ENCODE results near the gene SLC25A48. TPM values are rescaled to one million over a fixed set of nuclear protein-coding genes. Genes with fewer than 3 reads are reported as not detected.

SLC25A48 gene
- total and polyA plus RNA-seq, 12 donors, result not detected

DNA sequence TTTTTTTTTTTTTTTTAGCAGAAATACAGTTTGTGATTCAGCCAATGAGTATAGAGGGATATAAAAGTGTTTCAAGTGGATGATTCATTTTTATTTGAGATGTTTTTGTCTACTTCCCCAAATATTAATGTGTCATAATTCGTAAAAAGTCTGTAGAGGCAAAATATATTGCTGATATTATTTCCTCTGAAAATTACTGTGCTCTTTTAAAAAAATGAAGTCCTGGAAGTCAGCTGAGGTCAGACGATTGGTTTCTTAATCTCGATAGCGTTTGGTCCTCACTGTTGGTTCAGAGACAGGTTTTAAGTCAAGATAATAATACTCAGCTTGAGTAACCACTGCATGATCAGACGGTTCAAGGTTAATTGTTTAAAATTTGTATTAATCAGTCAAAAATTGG lies 41.7 kb downstream of the SLC25A48 start:
- no peak for DNase-seq
- TF ChIP-seq, protein P1, sequence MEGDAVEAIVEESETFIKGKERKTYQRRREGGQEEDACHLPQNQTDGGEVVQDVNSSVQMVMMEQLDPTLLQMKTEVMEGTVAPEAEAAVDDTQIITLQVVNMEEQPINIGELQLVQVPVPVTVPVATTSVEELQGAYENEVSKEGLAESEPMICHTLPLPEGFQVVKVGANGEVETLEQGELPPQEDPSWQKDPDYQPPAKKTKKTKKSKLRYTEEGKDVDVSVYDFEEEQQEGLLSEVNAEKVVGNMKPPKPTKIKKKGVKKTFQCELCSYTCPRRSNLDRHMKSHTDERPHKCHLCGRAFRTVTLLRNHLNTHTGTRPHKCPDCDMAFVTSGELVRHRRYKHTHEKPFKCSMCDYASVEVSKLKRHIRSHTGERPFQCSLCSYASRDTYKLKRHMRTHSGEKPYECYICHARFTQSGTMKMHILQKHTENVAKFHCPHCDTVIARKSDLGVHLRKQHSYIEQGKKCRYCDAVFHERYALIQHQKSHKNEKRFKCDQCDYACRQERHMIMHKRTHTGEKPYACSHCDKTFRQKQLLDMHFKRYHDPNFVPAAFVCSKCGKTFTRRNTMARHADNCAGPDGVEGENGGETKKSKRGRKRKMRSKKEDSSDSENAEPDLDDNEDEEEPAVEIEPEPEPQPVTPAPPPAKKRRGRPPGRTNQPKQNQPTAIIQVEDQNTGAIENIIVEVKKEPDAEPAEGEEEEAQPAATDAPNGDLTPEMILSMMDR (IDR thresholded peaks at IDR 0.05), result no peak
- TF ChIP-seq POLR2A (IDR thresholded peaks at IDR 0.05), result no peak
- H3K4me1 ChIP-seq (replicated peaks in 1 of 2), result no peaks in the 10 kb centered on the region
- H3K27ac ChIP-seq, result no peak overlapping the region
- intact Hi-C loops (cut with DNase I), result no loop called here
- H3K9me3 ChIP-seq (replicated peaks in 1 of 3), result no peaks in the 10 kb centered on the region
- no peaks in the 10 kb centered on the region for H3K36me3 ChIP-seq (replicated peaks in 1 of 2)
- no peak overlapping the region for H3K4me3 ChIP-seq
- H3K27me3 ChIP-seq, result no peaks in the 10 kb centered on the region
- 39 to 50% (median 44%) methylated on average over 5 of the region's 5 CpGs for WGBS, 4 donors

DNA sequence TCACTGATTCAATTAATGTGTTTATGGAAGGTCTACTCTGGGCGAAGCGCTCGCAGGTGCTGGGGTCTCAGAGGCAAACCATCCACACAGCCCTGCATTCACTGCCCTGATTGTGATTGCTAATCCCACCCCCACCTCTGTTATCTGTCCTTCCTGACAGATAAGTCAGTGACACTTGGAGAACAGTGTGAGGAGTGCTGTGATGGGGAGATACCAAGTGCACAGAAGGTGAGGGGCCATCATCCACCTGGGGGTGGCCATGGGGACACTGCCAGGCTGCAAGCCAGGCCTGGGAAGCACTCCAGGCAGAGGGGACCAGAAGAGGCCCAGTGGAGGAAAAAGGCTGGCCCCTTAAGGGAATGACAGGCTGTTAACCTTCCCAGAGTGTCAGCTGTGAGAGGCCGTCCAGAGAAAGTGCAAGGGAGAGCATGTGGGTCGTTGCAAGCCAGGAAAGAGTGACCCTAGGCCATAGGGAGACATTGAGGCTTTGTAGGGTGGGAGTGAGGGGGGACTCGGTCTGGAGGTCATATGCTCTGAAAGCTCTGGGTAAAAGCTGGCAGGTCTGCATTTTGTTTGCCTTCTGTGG lies 43.2 kb downstream of the SLC25A48 start:
- Histone ChIP-seq H3K36me3 (replicated peaks in 1 of 2) (no peaks in the 10 kb centered on the region), H3K9me3 (replicated peaks in 1 of 3) (no peaks in the 10 kb centered on the region), H3K27me3 (no peaks in the 10 kb centered on the region), H3K4me1 (replicated peaks in 1 of 2) (no peaks in the 10 kb centered on the region), H3K4me3 (no peak overlapping the region), H3K27ac (no peak overlapping the region)
- no peak for DNase-seq
- 66 to 69% (median 68%) methylated on average over 6 of the region's 6 CpGs for WGBS, 4 donors
- intact Hi-C loops (cut with DNase I), result no loop called here
- TF ChIP-seq, protein P1 (IDR thresholded peaks at IDR 0.05), result no peak
- no peak for TF ChIP-seq POLR2A (IDR thresholded peaks at IDR 0.05)

DNA sequence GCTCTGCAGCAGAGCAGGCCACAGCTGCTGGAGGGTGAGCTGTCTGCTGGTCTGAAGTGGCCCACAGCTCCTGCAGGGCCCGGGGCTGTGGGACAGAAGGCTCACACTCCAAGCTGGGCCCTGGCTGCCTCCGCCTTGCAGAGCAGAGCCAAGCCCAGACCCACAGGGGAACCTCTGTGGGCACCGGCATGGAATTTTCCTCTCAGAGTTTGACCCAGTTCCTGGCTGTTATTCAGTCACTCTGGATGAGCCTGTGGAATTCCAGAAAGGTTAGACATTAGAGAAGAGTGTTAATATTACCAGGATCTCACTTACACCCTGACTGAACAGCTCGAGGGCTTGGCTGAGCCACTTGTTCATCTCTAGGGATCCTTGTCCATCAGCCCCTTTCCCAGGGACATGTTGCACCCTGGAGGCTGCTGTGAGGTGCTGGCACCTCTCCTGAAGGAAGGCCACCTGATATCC lies 43.7 kb downstream of the SLC25A48 start:
- H3K9me3 ChIP-seq (replicated peaks in 1 of 3), result no peaks in the 10 kb centered on the region
- H3K4me3 ChIP-seq, result no peak overlapping the region
- TF ChIP-seq, protein P1 (IDR thresholded peaks at IDR 0.05), result no peak
- TF ChIP-seq POLR2A (IDR thresholded peaks at IDR 0.05), result no peak
- H3K4me1 ChIP-seq (replicated peaks in 1 of 2), result no peaks in the 10 kb centered on the region
- H3K27ac ChIP-seq, result no peak overlapping the region
- H3K27me3 ChIP-seq, result no peaks in the 10 kb centered on the region
- intact Hi-C loops (cut with DNase I), result no loop called here
- no peaks in the 10 kb centered on the region for H3K36me3 ChIP-seq (replicated peaks in 1 of 2)
- no peak for DNase-seq
- 62 to 80% (median 68%) methylated on average over 2 to 4 of the region's 4 CpGs for WGBS, 4 donors

DNA sequence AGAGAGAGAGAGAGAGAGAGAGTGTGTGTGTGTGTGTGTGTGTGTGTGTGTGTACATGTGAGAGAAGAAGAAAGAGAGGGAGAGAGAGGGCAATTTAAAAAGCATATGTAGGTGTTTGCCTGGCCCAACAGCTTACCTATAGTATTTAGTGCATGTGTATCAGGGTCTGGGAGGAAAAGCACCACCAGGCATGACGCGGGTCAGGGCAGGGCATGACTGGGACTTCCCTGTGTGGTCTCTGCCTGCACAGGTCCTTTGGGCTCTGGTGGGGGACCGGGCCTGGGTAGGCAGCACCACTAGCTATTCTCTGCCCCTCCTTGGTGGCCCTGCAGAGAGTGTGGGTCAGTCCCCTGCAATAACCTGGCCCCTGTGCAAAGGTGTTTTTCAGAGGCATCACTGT lies 45.1 kb downstream of the SLC25A48 start:
- no peaks in the 10 kb centered on the region for H3K4me1 ChIP-seq (replicated peaks in 1 of 2)
- WGBS, 4 donors, result 91 to 98% (median 92%) methylated on average over 3 of the region's 3 CpGs
- H3K9me3 ChIP-seq (replicated peaks in 1 of 3), result no peaks in the 10 kb centered on the region
- H3K27ac ChIP-seq, result no peak overlapping the region
- no peak for DNase-seq
- TF ChIP-seq, protein P1 (IDR thresholded peaks at IDR 0.05), result no peak
- TF ChIP-seq POLR2A (IDR thresholded peaks at IDR 0.05), result no peak
- no peak overlapping the region for H3K4me3 ChIP-seq
- H3K27me3 ChIP-seq, result no peaks in the 10 kb centered on the region
- intact Hi-C loops (cut with DNase I), result no loop called here
- no peaks in the 10 kb centered on the region for H3K36me3 ChIP-seq (replicated peaks in 1 of 2)
